Measurements from ENCODE around the gene ADGRV1. TPM values are rescaled to one million over a fixed set of nuclear protein-coding genes. Genes with fewer than 3 reads are reported as not detected.

The ADGRV1 gene
- total RNA-seq, 1 donor from 2014 or later: 0.99 TPM

DNA sequence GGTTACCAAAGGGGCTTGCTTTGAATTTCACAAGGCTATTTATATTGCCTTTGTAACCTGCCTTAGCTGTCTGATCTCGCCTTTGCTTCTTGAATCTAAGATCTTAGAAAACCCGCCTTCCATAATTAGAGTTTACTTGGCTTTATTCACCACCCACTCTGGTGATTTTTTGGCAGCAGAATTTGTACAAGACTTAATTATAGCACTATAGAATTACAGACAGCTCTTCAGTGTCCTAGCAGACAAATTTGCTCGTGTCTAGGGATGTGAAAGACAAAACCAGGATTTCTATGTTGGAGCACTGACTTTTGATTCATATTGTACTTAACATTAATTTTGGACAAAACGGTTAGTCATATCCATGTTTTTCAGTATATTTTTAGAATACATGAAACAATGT lies 306.6 kb downstream of the ADGRV1 start:
- Mint-ChIP-seq H3K36me3 (ENCODE audit: unreplicated experiment) (no peaks in the 10 kb centered on the region), H3K27me3 (ENCODE audit: unreplicated experiment) (peaks cover 28% of the 10 kb centered on the region), H3K4me3 (ENCODE audit: unreplicated experiment) (no peak overlapping the region), H3K27ac (ENCODE audit: unreplicated experiment) (no peak overlapping the region), H3K4me1 (ENCODE audit: unreplicated experiment) (no peaks in the 10 kb centered on the region), H3K9me3 (ENCODE audit: unreplicated experiment) (no peaks in the 10 kb centered on the region)
- DNase-seq (ENCODE audit: extremely low spot score, unreplicated experiment): no peak
- no peak for TF ChIP-seq CTCF (IDR thresholded peaks at IDR 0.05)

DNA sequence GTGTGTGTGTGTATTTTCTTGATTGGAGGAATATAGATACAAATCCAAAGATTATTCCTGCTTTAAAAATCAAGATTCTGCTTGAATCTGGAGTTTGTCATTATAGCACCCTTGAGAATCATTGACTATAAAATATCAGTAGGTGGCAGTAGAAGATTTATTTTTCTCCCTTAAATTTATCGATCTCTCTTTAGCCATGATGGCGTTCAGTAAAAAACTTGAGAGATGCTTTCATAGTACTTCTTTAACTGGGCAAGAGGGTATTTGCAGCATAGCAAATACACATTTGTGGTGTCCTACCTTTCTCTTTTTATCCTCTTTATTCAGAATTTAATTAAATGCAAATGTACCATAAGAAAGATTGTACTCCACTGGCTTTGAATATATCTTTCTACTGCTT lies 307.7 kb downstream of the ADGRV1 start:
- no peaks in the 10 kb centered on the region for H3K9me3 Mint-ChIP-seq (ENCODE audit: unreplicated experiment)
- peak; percentile 60 for TF ChIP-seq CTCF (IDR thresholded peaks at IDR 0.05)
- no peaks in the 10 kb centered on the region for H3K4me1 Mint-ChIP-seq (ENCODE audit: unreplicated experiment)
- H3K36me3 Mint-ChIP-seq (ENCODE audit: unreplicated experiment): no peaks in the 10 kb centered on the region
- peaks cover 34% of the 10 kb centered on the region for H3K27me3 Mint-ChIP-seq (ENCODE audit: unreplicated experiment)
- no peak for DNase-seq (ENCODE audit: extremely low spot score, unreplicated experiment)
- H3K27ac Mint-ChIP-seq (ENCODE audit: unreplicated experiment): no peak overlapping the region
- no peak overlapping the region for H3K4me3 Mint-ChIP-seq (ENCODE audit: unreplicated experiment)

GRCh38 chr5:90866915-90867731 lies 308.5 kb downstream of the ADGRV1 start:
- DNase-seq (ENCODE audit: extremely low spot score, unreplicated experiment): no peak
- H3K4me1 Mint-ChIP-seq (ENCODE audit: unreplicated experiment): no peaks in the 10 kb centered on the region
- no peak overlapping the region for H3K27ac Mint-ChIP-seq (ENCODE audit: unreplicated experiment)
- no peaks in the 10 kb centered on the region for H3K36me3 Mint-ChIP-seq (ENCODE audit: unreplicated experiment)
- TF ChIP-seq CTCF (IDR thresholded peaks at IDR 0.05): no peak
- no peaks in the 10 kb centered on the region for H3K9me3 Mint-ChIP-seq (ENCODE audit: unreplicated experiment)
- H3K4me3 Mint-ChIP-seq (ENCODE audit: unreplicated experiment): no peak overlapping the region
- peaks cover 39% of the 10 kb centered on the region for H3K27me3 Mint-ChIP-seq (ENCODE audit: unreplicated experiment)

DNA sequence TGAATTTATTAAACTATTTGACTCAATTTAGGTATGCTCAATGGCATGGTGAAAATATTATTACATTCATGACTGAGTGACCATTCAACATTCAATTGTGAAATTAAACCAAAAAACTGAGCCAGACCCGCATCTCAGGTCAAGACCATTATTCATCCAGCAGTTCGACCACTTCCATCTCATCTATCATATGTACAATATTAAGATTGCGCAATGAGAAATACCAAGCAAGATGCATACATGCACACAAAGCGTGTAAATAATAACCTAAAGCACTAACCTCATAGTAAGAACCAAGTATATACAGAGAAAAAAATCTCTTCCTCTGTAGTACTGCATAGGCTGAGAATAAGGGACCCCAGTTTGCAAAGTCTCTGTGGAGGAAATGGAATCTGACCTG lies 310.2 kb downstream of the ADGRV1 start:
- no peak overlapping the region for H3K27ac Mint-ChIP-seq (ENCODE audit: unreplicated experiment)
- no peak for DNase-seq (ENCODE audit: extremely low spot score, unreplicated experiment)
- H3K36me3 Mint-ChIP-seq (ENCODE audit: unreplicated experiment): no peaks in the 10 kb centered on the region
- no peak for TF ChIP-seq CTCF (IDR thresholded peaks at IDR 0.05)
- no peaks in the 10 kb centered on the region for H3K9me3 Mint-ChIP-seq (ENCODE audit: unreplicated experiment)
- H3K4me3 Mint-ChIP-seq (ENCODE audit: unreplicated experiment): no peak overlapping the region
- H3K4me1 Mint-ChIP-seq (ENCODE audit: unreplicated experiment): no peaks in the 10 kb centered on the region
- H3K27me3 Mint-ChIP-seq (ENCODE audit: unreplicated experiment): peaks cover 41% of the 10 kb centered on the region

- Mint-ChIP-seq H3K9me3 (ENCODE audit: unreplicated experiment) (no peaks in the 10 kb centered on the region), H3K4me3 (ENCODE audit: unreplicated experiment) (no peak overlapping the region), H3K36me3 (ENCODE audit: unreplicated experiment) (no peaks in the 10 kb centered on the region), H3K27ac (ENCODE audit: unreplicated experiment) (no peak overlapping the region), H3K27me3 (ENCODE audit: unreplicated experiment) (peaks cover 42% of the 10 kb centered on the region), H3K4me1 (ENCODE audit: unreplicated experiment) (no peaks in the 10 kb centered on the region)
- DNase-seq (ENCODE audit: extremely low spot score, unreplicated experiment): no peak
- TF ChIP-seq CTCF (IDR thresholded peaks at IDR 0.05): no peak
Observed at GRCh38 chr5:90871391-90871991, 312.9 kb downstream of the ADGRV1 start.
